Fibroblast of skin of abdomen (primary cell): ENCODE results near the gene FOXO6. TPM values are rescaled to one million over a fixed set of nuclear protein-coding genes. Genes with fewer than 3 reads are reported as not detected.

Experiments
- DNase-seq: peaks from one replicate; pipeline ENCODE4 v3.0.0-alpha.2; 2013
- polyA plus RNA-seq, 2 experiments: library from polyadenylated mRNA; unstranded; fragments of 120-200 nt; gene quantifications; one replicate each; pipeline ENCODE4 v1.2.1, GENCODE V29; 2013; ENCODE audit not compliant: insufficient read length in 2 of 2

The FOXO6 gene
- 0.12 TPM for polyA plus RNA-seq (2013, experiment 1 of 2; ENCODE audit: insufficient read length)
- 0.07 TPM for polyA plus RNA-seq (2013, experiment 2 of 2; ENCODE audit: insufficient read length)

DNA sequence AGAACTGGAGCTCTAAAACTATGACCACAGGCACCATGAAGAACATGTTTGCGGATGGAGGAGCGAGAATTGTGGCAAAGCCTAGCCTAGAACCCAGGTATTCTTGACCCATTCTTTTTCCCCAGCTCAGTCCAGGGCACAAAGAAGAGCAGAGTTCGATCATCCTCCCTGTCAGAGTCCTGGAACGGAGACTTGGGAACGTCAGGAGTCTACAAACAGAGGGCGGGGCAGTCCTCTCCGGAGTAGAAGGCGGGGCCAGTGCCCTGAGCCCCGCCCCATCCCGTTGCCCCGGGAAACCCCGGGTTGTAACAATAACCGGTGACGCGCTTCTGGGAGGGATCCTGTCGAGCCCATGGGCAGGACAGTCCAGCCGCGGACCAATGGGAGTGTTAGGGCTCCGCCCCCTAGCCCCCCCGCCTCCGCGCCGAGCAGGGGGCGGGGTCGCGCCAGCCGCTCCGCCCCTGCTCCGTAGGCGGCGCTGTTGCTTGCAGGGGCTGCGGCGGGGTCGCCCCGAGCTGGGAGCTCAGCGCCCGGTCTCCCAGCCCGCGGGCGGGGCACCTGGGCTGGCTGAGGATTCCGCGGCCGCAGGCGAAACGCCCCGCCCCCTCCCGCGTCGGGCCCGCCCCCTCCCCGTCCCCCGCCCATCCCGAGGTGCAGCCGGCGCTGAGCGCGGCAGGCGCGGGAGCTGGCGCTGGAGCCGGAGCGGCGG lies at the start of gene FOXO6:
FOXO6 (plus strand) TSS at position 649 of the 709 bp plus-strand sequence.
- peak; percentile 96 for DNase-seq

DNA sequence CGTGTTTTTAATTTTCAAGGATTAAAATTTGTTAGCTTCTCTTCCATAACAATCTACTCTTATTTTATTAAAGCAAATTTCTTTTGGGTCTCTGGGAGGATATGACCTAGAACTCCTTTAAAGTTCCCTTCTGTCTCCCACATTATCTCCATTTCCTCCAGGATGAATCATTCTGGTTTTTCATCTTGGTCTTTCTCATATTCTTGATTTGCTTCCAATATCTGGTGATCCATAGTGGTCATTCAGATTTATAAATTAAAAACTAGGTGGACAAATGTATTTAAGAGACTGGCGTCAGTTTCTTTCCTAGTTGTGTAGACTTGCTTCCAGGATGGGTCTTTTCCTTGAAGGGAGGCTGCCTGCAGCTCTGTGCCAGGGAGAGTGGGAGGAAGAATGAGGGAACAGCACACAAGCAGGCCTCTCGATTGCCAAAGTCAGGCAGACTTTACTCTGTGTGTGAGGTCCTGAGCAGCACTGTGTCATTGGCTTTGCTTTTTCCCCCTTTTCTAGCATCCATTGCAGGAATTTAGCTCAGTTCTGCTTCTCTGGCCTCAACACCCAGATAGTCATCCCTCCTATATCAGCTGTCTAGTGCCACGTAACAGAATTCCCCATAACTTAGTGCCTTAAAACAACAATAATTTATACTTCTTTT lies 48.1 kb upstream of the FOXO6 start:
- no peak for DNase-seq

DNA sequence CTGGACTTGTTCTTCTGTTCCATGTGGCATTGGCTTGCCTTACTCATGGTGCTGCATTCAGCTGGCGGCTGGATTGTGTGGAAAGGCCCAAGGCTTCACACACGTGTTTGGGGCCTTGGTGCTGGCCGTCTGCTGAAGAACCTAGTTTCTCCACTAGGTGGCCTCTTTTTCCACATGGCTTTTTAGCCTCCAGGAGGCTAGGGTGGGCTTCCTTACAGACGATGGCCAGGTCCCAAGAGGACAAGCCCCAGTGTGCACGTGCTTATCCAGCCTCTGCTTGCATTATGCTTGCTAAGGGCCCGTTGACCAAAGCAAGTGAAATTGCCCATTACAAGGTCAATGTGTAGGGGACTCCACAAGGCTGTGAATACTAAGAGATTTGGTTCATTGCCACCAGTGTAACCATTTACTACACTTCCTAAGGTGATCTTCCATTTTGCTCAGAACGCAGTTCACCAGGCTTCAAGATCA lies 47.5 kb upstream of the FOXO6 start:
- DNase-seq, result no peak

DNA sequence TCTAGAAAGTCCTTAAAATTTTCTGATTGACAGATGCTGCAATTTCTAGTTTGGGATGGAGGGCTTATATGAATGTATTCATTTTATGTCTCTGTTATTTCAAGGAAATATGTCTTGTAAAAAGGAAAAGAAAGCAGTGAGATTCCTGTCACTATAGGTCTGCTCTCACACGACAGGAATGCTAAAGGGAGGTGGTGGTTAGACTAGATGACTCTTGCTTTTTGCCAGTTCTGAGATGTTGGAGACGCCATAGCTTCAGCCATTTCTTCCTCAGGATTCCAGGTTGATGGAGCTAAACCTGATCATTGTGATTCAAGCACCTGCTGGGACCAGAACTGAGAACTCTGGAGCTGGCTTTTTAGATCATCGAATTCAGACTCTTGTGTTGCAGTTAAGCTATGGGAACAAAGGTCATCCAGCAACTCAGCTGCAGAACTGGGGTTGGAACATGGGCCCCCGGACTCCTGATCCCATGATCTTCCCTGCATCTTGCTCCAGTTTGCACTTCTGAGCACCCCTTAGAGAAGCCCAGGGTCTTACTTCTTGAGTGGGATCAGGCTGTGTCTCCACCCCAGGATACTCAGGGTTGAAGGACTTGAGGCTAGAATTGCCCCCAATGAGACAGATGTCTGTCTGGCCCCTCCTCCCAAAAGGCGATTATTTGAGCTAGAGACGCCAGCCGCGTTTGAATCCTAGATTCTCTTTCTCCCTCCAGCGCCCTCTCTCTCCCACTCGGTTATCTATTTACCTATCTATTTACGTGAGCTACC lies 46.7 kb upstream of the FOXO6 start:
- peak; percentile 28 for DNase-seq

DNA sequence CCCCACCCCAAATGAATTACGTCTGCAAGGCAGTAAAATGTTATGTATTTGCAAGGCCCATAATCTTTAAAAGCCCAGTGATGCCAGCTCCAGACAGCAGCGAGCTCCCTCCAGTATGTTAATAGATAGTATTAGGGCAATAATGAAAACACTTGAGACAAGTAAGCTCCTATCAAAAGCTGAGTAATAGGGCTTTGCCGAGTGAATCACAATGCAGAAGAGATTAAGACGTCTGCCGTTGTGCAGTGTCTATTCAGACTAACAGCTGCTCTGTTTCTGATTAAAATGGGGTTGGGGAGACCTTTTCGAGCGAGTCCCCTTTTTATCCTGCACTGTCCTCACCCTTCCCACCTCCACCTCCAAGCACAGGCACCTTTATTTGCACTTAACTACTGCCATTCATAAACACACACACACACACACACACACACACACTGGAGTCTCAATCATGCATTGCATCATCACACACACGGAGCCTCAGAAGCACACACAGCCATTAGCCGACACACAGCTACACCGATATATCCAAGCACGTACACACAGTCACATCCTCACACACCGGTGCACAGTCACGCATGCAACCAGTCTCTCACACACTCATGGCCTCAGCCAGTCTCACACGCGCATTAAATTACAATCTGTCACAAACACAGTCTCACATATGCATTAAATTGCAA lies 46.0 kb upstream of the FOXO6 start:
- peak; percentile 69 for DNase-seq

DNA sequence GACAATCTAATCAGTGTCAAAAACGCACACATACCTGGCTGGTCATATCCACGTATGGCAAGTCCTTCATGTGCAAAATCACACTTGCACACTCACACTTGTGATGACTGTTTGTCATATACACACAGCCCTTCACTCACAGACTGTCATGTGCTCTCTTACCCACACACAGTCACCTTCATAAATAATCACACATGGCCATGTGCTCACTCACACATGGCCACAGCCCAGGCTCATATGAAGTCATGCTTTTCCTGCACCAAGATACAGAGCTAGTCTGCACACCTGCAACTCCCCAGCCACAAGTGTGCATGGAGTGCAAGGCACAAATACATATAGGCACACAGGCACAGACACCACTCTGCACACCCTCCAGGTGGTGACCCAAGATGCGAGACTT lies 45.4 kb upstream of the FOXO6 start:
- DNase-seq, result no peak

DNA sequence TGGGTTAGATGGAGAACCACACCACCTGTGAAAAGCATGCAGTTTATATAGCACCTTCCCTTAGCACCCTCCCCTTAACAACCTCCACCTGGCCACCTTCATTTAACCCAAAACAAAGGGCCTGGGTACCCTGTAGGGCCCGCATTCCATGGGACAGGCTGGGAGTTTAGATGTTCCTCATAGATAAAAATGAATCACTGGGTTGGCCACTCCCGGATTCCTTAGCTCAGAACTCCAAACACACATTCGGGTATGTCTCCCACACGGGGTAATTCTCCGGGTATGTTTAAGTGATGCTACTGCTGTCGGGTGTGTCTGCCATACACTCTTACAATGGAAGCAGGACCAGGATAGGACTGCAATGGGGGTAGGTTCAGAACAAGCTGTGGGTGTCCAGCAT lies 43.9 kb upstream of the FOXO6 start:
- peak; percentile 25 for DNase-seq

DNA sequence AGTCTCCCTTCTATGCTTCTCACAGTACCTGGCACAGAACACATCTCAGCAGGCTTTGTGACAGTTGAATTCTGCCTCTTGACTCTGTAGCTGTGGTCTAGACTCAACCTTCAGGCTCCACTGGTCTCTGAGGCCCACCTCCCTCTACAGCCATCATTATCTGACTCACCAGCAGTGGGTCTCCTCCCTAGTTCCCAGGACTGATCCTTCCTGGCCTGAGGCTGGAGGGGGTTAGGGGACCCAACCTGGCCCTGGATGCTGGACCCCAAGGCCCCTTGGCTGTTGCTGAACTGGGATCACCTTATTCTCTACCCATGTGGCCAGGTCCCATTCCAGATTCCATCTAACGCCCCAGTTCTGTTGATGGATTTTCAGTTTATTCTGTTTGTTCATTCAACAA lies 43.1 kb upstream of the FOXO6 start:
- no peak for DNase-seq

DNA sequence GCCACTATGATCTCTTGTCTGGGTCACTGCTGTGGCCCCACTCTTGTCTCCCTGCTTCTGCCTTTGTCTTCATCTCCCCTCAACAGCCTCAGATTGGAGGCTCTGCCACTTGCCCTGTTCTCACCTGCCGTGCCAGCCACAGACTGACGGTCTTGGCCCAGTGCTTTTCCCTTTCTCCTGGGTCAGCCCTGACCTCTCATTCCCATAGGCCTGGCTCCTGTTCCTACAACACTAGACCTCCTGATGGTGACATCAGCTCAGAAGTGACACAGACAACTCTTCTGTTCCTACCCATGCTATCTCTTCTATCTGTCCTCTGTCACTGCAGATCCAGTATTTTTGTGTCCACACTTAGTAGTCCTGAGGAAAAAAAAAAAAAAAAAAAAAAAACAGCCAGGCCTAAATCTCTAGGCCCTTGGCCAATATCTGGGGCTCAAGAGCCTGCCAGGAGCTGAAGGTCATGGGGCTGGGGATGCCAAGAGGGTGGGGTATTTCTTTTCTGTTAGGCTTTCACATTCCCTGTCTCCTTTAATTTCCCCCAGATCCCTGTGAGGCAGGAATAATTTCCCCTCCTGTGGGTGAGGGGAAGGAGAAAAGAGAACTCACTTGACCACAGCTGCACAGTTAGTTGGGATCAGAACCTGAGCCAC lies 42.0 kb upstream of the FOXO6 start:
- no peak for DNase-seq

DNA sequence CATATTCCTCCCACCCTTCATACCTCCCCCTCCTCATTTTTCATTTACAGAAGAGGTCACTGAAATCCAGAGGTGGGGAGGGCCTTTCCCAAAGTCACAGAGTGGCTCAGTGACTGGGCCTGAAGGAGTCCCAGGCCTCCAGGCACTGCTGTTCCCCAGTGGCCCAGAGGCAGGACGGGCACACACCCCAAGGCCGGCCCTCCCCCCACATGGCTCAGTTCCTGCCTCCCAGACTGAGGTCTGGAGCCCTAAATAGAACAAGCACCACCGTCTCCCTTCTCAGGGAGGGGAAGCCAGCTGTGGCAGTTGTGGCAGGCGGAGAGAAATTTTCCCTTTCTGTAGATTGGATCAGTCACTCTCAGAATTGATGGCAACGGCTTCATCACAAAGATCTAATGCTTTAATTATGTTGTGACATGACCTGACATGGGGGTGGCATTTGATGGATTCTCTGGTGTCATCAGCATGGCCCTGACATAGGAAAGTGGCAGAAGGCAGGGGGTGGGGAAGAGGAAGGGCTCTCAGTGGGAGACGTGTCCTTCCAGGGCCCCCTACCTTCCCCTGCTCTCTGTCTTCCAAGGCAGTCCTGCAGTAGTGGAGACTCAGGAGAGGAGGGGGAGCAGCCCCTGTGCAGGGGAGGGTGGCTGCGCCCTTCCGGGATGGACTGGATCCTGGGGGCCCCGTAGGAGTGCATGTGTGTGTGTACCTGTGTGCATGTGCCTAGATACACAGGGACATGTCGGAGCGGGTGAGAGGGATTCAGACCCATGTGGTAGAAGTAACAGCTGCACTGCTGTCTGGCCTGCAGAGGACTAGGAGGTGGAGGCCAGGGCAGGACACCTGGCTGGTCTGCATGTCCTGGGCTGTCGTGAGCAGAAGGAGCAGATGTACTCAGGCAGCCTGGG lies 41.2 kb upstream of the FOXO6 start:
- DNase-seq, result no peak

DNA sequence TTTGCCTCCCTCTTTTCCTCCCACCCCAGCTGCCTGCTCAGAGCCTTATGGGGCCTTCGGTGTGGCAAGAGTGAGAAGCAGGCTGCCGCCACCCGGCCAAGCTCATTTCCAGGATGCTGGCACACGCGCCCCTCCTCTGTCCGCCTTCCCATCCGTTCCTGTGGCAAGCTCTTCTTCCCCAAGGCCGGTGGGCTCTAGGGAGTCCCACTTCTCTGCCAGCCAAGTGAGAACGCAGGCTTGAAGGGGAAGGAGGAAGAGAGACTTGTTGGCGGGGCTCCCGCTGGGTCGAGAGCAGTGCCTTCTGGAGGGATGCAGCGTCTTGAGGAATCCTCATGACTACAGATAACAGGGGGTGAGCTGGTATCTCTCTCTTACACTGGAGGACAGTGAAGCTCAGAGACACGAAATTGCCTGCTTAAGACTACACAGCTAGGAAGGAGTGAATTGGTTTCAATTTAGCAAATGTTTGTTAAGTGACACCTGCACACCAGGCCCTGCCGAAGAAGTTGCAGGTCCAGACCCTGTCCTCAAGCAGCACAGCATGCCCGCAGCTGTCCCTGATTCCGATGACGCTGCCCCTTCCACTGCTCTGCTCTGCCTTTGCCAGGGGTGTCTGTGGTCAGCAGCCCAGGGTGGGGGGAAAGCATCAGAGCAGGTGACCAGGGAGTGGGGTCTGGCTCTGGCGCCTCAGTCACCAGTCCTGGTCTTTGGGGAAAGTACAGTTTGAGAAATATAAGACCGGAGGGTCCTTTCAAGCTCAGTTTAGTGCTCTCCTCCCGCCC lies 40.1 kb upstream of the FOXO6 start:
- no peak for DNase-seq

DNA sequence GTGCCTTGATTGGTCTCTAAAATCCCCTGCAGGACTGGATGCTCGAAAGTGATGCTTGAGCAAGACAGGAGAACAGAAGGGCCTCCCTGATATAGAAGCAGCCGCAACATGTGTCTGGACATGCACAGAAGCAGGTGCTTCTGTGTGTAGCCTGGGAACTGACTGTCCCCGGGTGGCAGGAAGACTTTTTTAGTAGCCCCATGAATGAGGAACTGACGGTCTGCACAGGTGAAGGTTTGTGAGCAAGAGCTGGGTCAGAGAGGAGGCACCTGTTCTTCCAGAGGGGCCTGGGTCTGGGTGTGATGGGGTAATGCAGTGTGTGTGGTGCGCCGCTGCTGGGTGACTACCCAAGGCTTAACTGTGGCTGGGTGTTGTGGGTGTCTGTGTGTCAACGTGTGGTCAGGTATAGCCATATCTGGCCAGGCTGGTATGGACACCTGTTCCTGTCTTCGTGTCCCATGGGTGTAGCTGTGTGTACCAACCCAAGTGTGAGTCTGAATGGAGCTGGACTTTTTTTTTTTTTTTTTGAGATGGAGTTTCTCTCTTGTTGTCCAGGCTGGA lies 39.1 kb upstream of the FOXO6 start:
- no peak for DNase-seq

DNA sequence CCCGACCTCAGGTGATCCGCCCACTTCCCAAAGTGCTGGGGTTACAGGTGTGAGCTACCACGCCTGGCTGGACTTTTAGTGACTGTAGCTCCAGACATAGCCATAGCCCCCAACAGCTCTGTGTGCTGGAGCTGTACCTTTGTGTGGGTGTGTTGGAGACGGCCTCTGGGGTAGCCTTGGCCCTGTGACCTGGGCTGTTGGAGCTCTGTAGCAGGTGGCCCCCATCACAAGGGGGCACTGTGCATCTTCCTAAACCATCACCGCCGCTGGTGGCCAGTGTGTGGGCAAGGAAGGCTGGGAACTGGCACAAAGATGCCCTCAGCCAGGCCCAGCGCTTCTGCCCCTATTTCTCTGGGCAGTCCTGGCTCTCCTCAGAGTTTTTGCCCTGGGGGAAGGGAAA lies 38.4 kb upstream of the FOXO6 start:
- DNase-seq, result no peak

DNA sequence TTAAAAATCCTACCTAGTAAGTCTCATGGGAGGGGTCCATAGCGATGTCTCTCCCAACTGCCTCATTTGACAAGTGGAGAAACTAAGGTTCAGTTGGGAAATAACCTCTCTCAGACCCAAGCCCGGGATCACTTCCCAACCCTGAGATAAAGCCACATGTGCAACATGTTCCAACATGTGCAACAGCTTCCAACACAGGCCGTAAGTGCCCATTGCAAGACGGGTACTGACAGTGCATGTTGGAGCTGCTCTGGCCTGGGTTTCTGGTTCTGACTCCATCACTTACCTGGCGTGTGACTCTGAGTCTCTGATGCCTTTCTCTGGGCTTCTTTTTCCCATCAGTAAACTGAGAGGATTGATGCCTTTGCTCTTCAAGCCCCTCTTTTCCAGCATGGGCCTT lies 38.0 kb upstream of the FOXO6 start:
- no peak for DNase-seq

DNA sequence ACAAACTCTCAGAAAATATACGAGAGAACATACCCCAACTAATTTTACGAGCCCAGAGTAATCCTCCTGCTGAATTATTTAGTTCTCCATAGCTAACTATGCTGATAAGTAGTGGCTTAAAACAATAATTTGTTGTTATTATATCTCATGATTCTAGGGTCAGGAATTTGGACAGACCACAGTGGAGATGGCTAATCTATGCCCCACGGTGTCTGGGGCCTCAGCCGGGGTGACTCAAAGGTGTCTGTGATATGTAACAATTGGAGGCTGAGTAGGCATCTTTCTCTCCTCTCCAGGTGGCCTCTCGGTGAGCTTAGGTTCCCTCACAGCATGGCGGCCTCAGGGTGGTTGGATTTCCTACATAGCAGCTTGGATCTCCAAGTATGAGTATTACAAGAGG lies 35.4 kb upstream of the FOXO6 start:
- DNase-seq, result no peak

DNA sequence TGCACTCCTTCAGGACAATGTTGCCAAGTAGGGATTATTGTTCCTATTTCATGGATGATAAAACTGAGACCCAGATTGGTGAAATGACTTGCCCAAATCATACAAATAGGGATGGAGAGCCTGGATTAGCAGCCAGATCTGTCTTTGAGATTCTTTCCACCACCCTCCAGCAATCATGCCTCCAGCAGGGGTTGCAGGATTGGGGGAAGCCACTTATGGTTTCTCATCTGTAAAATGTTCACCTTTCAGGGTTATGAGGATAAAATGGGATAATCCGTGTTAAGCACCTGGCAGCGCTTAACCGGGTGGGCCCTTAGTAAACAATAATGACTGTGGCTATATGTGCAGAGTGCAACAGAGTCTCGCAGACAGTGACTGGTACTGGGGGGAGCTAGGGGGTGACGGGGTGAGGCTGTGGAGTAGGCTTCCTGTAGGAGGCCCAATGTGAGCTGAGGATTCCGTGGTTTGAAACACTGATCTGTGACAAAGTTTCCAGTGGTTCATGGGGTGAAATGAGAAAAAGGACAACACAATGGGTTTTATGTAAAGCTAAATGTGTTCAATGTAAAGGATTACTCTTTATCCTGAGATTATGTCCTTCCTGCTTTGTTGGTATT lies 33.7 kb upstream of the FOXO6 start:
- no peak for DNase-seq

DNA sequence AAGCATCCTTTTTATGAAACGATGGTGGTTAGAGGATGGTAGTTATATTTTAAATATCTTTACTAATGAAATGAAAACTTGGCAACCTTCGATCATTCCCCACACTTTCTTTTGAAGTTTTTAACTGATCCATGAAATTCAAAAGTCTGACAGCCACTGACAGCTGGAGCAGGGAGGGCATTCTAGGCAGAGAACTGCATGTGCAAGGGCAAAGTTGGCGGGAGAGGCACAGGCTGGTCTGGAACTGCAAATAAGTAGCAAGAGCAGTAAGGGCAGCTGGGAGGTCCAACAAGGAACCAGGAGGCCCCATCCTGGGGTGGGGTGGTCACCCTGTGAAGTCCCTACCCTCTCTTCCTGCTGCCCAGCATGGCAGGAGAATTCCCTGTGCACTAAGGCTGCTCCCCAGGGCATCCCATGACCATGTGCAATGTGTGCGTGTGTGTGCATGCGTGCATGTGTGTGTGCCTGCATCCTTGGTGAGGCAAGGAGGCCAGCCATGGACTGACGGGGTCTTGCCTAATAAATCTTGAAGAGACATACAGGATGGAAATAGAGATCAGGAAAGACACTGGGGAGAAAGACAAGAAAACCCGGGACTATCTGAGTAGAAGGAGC lies 33.1 kb upstream of the FOXO6 start:
- DNase-seq, result no peak

DNA sequence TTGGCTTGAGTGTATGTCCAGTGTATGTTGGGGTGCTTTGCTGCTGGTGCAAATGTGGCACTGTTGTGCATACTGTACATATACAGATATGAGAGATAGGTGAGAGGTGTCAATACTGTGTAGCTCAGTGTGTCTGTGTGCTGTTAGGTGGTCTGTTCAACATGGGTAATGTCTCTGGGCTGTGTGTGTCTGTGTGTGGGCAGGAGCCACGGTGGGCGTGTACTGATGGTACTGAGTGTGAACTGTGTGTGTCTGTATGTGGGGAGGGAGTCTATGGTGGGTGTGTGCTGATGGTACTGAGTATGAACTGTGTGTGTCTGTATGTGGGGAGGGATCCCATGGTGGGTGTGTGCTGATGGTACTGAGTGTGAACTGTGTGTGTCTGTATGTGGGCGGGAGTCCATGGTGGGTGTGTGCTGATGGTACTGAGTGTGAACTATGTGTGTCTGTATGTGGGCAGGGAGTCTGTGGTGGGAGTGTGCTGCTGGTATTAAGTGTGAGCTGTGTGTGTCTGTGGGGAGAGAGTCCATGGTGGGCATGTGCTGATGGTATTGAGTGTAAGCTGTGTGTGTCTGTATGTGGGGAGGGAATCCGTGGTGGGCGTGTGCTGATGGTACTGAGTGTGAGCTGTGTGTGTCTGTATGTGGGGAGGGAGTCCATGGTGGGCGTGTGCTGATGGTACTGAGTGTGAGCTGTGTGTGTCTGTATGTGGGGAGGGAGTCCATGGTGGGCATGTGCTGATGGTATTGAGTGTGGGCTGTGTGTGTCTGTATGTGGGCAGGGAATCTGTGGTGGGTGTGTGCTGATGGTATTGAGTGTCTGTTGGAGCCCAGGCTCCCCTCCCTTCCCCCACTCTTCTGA lies 32.2 kb upstream of the FOXO6 start:
- DNase-seq, result no peak
